Measurements from ENCODE around the gene PNCK.

Gene PNCK

DNA sequence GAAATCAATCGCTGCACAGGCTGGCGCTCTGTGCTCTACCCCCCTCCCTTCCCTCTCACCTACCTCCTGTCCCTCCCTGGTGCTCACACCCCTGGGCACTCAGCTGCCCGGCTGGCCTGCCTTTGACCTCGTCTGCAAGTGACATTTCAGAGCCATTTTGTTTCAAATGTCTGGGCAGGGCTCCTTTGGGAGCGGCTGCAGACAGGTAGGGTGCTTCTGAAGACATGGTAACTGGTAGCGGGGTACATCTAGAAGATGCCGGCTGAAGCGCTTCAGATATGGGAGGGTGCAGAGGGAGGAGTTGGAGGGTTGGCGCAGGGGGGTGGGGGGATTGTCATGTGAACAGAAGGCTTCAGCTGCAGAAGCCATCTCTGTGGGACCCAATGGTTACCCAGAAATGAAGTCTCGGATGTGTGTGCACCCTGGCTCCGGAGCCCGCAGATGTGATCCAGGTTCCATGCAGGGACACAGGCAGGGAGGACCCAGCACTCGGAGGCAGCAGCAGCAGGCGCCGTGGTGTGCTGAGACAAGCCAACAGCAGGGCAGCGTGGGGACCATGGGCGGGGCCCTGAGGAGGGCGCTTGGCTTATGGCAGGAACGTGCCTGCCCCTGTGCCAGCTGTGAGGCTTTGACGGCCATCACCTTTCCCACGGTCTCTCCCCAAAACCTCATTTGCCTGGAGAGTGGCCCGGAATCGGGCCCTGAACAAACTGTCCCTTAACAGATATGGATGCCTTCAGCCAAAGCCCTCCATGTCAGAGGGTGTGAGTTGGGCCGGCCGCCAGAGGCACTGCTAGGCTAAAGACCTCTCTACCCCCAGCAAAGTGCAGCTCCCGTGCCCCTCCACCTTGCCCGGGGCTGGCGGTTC lies 34.2 kb downstream of the PNCK start:
- DNase-seq: no peak

DNA sequence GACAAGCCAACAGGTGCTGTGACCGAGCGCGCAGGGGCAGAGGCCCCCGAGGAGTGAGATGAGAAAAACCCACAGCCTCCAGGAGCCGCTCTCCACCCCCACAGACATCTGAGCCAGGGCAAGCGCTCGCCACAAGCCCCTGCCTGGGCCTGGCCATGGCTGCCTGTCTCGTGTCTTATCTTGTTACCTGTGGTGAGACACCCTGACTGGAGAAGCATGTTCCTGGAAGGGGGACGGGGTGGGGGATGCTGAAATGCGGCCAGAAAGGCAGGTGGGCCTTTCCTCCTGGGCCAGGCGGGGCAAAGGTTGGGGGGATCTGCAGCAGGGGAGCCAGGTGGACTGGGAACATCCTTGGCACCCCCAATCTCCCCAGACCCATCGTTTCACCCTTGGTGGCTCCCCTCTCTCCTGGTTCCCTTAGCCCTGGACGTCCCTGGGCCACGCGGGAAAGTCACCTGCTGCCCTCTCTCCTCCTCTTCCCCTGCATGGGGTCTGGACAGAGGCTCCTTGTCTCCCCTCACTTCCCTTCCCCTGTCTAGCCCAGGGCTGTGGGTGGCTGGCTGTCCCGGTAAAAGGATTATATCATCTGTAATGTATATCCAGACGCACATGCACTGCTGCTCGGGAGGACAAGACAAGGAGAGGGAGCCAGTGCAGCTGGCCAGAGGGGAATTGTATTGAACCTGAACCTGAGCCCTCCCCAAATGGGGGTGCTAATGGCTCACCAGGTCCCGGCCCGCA lies 35.0 kb downstream of the PNCK start:
- DNase-seq: no peak

DNA sequence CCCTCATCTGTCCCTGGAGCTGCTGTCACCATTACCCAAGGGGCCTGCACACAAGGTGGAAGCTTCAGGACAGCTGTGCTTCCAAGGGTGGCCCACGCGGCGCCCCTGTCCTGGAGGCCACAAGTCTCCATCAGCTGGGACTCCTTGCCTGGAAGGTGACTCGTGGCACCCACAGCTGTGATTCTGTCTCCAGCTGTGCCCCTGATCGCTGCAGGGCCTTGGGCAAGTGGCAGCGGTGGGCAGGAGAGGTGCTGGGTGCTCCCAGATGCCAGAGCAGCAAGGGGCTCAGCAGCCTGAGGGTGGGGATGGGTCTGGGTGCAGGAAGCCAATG lies 35.6 kb downstream of the PNCK start:
- DNase-seq: no peak

DNA sequence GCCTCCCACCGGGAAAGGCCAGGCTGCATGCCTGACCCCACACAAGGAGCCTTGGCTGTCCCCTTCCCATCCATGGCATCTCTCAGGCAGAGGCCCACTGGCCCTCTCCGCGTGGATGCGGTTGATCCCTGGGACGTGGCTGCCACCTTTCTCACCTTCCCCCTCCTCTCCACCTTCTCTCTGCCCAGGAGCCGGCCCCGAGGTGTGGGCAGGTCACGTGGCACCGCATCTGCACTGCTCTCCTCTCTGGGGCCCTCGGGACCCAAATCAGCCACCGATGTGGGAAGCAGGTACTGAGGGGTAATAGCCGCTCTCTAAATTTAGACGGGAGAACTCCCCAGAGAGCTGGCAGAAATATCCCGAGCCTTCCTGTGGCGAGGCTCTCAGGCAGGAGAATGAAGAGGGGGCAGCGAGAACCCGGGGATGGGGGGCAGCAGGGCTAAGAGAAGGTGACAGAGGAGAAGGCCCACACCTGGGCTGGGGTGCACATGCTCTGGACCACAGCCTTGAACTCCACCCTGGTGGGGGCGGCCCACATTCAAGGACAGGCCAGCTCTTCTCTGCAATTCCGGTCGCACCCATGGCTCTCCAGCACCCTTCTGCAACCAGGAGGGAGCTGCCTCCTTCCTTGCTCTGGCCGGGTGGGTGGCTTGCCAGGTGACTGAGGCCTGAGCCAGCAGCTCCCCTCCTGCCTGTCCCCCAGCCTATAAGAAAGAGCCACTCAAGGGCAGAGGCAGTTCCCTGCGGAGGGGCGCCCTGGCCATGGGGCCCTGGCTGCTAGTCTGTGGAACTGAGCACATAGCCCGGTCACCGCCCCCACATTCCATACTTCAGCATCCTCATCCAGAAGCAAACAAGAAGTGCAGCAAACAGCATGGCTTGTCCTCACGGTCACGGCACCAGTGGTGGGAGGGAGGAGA lies 36.2 kb downstream of the PNCK start:
- DNase-seq: no peak

DNA sequence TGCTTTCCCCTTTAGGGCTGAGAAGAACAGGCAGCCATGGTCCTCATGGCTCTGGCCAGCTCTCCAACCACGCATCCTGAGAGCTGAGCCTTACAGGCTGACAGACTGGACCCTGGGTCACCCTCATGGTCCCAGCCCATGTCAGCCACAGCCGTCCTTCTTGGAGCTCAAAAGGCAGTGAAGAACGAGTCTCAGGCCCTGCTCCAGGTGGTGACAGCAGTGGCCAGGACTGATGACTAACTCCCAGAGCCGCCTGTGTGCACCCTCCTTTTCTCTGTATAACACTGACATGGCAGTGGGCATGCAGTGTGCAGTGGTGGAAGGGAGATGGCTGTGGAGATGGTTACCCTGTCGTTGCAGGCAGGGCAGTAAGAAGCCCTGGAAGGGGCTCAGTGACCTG lies 36.9 kb downstream of the PNCK start:
- DNase-seq: no peak

DNA sequence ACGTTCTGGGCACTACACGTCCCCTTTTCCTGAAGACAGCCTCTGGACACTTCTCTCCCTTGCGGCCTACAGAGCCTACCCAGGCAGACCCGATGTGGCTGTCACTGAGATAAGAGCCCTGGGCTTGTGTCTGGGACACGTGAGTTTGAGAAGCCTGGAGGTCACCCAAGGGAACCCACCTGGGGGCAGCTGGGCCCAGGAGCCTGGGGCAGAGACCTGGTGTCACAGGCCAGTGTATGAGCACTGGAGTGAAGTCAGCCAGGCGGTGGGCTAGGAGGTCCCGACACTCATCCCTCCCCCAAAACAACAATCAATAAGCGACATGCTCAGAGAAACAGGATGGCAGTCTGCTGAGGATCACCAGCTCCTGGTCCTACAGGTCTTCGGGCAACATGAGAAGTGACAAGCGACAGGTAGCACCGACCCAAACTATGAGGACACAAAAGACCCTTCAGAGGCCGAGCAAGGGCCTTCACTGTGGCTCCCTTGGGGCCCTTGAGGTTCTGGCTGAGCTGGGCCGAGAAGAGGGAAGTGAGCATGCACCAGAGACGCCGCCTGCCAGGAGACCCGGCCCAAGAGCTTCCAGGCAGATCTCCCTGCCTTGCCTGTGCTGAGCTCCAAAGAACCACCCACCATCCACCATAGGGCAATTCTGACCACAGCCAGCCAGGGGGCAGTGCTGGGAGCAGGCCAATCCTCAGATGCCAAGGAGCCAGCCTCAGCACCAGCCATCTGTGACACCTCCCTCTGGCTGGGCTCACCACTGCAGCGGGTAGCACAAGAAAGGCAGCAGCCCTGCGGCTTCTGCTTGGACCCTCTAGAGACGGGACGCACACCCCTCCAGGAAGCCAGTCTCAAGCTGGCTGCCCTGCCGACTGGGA lies 37.6 kb downstream of the PNCK start:
- peak; percentile 34 for DNase-seq

DNA sequence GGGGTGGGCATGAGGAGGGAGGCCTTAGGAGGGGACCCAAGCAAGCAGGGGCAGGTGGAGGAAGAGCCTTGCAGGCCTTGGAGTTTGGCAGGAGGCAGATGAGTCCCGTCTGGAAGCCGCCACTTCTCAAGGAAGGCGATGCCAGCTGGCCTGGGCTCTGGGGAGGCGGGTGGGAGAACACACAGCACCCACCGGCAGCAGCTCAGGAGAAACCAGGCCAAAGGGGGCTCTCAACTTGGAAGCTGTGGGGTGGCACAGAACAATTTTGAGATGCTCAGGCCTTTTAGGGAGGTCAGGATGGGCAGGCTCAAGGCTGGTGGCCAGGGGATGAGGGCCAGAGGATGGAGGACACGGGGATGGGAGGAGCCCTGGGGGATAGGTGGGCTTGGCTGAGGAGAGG lies 38.2 kb downstream of the PNCK start:
- no peak for DNase-seq

DNA sequence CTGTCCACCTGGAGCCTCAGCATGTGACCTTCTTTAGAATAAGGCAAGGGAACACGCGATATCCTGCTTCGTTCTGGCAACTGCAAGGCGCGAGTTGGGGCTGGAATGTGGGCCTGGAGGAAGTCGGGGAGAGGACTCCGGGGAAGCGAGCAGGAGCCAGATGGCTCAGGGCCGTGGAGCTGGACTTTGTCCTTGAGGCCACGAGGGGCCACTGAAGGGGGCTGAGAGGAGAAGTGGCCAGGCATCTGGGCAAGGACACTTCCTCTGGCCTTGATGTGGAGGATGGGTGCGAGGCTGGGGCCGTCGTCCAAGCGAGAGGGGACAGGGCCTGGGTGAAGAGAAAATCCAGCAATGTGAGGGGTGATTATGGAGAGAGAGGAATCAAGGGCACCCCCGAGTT lies 38.8 kb downstream of the PNCK start:
- DNase-seq: no peak

DNA sequence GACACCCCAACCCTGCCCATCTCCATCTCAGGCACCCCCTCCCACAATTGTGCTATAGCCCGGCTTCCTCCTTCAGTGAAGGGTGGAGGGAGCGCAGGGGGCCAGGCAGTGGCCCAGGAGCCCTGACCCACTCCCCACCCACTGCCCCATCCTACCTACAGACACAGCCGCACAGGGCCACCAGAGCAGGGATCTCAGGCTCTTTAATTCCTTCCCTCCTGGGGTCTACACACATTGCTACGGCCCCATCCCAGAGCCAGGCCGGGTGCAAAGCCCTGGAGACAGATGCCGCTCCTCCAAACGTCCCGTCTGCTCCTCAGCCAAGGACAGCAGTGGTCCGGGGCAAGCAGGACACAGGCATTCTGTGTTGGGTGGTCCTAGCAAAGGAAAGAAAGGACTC lies 39.4 kb downstream of the PNCK start:
- no peak for DNase-seq

DNA sequence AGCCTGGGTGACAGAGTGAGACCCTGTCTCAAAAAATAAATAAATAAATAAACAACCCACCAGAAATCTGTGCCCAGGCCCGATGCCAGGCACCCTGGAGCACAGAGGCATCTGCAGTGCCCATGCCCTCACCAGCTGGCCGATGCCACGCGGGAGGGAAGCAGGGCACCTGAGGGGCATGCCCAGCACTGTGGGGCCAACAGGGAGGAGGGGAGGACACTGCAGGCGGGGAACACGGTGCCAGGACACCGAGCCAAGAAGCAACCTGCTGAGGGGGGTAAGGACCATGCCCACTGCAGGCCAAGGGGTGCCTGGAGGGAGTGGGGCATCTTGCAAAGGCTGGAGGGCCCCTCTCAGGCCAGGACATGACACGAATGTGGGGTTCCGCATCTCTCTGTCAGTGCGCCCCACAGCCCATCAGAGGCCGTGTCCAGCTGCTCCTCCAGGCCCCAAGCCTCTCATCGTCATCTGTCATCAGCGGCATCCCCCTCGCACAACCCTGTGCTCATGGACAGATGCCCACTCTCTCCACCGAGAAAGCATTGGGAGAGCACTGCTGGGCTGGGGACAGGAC lies 39.9 kb downstream of the PNCK start:
- DNase-seq: no peak

DNA sequence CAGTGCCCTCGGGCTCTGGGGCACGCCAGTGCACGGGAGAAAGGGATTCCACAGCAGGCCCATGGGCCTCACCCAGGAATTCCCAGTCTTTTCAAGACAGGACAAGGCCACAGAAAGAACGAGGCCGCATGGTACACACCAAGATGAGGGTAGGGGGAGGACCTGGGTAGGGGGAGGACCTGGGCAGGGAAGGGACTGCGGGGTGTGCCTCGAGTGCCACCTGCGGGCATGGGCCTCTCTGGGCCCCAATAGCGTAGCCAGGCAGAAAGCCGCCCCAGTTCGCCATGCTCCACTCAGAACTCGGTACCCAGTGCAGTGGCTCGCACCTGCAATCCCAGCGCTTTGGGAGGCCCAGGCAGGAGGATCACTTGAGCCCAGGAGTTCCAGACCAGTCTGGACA lies 40.6 kb downstream of the PNCK start:
- no peak for DNase-seq

DNA sequence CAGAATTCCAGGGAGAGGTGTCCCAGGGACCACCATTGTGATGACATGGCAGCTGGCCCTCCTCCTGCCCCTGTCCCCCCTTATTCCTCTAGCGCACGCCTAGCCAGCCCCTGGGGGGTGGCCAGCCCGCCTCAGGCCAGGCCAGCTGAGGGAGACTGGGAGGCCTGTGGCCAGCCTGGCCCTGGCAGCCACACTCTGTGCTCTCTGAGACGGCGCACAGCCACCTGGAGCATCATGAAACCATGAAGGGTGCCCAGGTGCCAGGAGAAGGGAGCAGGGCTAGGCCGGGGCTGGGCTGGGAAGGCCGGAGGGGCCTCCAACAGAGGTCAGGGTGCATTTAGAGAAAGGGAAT lies 41.0 kb downstream of the PNCK start:
- no peak for DNase-seq

DNA sequence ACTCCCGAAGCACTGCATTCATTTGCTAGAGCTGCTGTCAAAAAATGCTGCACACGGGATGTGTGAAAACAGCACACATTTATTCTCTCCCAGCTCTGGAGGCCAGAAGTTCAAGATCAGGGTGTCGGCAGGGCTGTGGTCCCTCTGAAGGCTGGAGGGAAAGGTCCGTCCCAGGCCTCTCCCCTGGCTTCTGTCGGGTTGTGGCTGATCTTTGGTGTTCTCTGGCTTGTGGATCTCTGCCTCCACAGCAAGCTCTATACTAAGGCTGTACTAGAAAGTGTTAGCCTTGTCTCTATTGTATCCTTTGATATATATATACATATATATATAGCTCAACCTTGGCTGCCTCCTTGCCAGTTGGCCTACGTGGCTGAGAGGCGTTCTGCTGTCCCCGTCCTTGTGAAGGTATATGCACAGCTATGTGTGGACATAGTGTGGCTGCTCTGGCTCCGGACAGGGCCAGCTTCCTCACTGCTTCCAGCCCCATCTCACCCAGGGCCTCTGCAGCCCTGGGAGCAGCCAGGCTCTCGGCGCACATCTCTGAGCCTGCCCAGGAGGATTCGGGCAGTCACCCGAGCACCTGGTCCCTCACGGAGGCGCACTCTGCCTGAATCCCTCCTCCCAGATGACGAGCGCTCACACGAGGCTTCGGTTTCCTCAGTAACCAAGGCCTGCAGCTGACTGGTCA lies 41.6 kb downstream of the PNCK start:
- no peak for DNase-seq

DNA sequence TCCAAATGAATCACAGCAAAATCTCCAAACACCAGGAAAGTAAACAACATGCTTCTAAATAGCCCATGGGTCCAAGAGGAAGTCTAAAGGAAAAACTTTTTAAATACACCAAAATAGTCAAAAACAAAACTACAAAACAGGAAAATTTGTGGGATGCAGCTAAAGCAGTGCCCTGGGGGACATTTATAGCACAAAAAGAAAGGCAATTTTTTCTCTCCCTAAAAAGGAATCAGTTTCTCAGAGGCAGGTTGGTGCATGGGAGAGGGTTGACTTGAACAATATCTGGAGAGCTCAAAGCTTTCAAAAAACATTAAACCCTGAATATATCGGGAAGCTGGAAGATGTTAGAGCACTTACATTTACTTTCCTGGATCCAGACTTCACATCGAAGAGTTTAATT lies 42.3 kb downstream of the PNCK start:
- DNase-seq: no peak

DNA sequence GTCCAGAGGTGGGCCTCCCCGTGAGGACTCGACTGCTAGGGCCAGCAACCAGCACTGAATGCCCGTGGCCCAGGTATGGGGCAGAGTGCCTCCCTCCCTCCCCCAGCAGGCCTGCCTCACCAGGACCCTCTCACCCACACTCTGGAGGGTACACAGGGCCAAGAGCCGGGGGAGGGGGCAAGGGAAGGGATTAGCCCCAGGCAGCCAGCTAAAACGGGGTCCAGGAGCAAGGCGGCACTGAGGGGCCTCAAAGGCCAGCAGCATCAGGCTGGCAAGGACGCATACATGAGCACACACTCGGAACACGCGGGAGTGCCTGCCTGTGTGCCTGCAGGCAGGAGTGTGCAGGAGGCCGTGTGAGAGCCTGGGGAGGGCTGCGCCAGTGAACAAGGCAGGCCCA lies 44.9 kb downstream of the PNCK start:
- no peak for DNase-seq

DNA sequence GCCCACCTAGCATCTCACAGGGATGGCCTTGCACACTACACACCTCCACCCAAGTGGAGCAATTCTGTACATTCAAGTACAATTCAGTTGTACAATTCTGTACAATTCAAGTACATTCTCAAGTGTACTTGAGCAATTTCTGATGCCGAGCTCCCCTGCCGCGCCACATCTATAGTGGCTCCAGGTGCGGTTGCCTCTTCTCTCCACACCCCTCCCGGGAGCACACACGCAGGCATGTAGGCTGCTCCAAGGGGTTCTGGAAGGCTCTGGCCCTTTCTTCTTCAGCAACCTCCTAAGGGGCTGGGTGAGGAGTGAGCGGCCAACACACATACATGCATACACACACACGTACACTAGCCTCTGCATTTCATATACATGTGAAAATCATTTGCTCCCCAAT lies 45.5 kb downstream of the PNCK start:
- no peak for DNase-seq

DNA sequence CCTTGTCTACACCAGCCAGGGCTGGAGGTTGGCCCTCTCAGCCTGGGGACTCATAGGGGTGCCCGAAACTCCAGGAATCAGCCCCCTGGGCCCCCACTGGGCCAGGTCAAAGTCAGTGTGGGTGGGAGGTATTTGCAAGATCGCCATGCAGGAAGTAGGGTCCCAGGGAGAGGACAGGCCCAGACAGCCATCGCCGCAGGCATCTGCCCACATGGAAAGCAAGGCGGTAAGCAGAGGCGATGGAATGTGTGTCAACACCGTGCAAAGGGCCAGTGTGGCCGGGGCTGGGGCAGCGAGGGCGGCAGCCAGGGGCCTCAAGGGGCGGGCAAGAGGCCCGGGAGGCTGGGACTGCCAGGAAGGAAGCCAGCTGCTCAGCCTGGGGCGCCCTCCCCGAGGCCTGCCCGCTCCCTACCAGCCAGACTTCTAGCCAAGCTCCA lies 45.9 kb downstream of the PNCK start:
- DNase-seq: no peak

DNA sequence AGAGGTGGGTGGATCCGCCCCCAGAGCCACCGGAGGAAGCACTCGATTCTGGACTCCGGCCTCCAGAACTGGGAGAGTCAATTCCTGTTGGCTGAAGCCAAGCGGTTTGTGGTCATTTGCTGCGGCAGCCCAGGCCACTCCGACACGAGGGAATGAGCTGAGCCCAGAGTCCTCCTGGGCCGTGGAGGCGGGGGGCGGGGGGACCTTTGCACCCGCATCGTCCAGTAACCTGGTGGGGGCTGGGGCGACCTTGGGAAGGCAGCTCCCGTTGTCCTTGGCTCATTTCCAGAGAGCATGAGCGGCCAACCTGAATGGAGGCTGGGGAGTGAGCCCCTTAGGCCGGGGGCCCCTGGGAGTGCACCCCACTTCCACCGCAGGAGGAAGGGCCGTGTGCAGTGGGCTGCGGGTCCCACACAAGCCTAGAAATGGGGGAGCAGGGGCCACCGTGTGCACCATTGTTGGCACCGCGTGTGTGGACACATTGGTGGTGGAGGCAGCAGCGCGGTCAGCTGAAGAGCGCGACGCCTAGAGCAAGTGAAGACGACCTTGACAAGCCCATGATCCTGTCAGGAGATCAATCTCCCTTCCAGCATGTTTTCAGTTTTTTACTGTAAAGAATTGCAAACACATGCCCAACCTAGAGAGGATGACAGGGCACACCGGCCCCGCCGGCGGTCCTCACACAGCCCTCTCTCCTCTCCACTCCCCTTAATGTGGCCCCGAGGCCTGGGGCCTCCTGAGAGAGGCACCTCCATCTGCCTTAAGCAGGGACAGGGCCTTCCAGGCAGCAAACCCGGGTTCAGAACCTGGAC lies 46.5 kb downstream of the PNCK start:
- DNase-seq: no peak

DNA sequence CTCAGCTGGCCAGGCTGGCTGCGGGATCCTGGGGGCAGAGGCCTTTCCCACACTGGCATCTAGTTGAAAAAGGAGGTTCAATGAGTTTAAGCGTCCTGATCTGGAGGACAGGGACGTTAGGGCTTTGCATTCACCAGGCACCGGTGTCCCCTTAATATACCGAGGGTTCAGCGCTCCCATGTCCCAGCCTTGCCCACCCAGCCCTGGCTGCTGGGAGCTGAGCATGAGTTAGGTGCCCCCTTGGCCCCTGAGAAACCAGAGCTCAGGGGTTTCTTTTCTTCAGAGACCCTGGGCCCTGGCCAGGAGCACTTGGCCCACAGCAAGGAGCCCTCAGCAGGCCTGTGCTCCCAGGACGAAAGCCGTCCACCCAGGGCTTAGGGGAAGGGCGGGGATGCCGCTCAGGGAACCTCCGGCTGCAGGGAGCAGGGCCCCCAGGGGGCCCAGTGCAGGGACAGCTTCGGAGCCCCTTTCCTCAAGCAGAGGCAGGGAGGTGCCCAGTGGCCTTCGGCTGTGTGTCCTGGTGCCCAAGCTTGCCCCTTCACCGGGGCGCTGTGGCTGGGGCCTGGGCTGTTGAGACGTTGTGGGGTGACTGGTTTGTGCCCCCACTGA lies 47.5 kb downstream of the PNCK start:
- no peak for DNase-seq
